ENCODE data around the gene TMPRSS3.

The TMPRSS3 gene

DNA sequence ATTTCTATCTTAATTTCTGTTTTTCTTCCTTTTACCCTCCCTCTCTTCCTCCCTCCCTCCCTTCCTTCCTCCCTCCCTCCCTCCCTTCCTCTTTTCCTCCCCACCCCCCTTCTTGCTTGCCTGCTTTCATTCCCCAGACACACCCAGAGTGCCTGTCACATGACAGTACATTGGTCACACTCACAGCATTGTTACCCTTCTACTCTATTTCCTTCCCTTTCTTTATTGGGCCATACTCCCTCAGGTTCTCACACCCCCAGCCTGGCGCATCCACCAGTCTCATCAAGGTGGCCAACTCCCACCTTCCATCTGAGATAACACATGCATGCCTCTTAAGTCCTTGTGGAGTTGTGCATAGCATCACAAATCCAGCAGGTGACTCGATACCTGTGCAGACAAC, 10.9 kb downstream of the TMPRSS3 start:
- TF ChIP-seq, protein P1, sequence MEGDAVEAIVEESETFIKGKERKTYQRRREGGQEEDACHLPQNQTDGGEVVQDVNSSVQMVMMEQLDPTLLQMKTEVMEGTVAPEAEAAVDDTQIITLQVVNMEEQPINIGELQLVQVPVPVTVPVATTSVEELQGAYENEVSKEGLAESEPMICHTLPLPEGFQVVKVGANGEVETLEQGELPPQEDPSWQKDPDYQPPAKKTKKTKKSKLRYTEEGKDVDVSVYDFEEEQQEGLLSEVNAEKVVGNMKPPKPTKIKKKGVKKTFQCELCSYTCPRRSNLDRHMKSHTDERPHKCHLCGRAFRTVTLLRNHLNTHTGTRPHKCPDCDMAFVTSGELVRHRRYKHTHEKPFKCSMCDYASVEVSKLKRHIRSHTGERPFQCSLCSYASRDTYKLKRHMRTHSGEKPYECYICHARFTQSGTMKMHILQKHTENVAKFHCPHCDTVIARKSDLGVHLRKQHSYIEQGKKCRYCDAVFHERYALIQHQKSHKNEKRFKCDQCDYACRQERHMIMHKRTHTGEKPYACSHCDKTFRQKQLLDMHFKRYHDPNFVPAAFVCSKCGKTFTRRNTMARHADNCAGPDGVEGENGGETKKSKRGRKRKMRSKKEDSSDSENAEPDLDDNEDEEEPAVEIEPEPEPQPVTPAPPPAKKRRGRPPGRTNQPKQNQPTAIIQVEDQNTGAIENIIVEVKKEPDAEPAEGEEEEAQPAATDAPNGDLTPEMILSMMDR (IDR thresholded peaks at IDR 0.05): no peak
- Histone ChIP-seq H3K4me3 (no peak overlapping the region), H3K27ac (no peak overlapping the region)
- no peak for DNase-seq (ENCODE audit: low spot score)

DNA sequence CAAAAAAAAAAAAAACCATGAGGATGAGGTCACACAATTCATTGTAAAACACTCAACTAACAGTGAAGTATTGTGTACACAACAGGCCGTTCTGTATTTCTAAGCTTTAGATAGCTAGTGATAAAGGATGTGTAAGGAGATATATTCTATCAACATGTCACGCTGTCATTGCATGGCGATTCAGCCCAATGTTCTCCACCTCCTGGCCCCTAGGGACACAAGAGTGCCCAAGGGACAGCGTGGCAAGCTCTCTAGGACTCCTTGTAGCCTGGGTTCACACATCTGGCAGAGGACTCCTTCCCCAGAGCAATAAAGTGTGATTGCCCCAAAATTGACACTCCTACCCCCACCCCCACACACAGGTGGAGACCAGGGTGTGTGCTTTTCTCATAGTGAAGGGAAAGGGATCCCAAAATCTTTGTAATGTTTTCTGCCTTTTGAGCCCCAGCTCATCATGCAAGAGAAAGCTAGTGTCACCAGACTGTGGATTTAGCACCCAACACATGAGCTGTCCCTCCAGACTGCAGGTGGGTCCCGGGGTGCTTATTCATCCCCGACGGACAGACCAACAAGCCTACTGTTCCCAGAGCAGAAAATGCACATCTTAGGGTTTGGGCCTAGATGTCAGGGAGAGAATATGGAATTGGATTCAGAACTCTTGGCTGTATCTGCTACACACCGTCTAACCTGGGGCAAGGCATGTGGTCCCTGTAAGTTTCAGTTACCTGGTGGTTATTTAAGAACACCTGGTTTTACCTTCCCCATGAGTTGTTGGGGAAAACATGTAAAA, 11.5 kb downstream of the TMPRSS3 start:
- Histone ChIP-seq H3K4me3 (no peak overlapping the region), H3K27ac (no peak overlapping the region)
- DNase-seq (ENCODE audit: low spot score): no peak
- TF ChIP-seq, protein P1 (IDR thresholded peaks at IDR 0.05): no peak

DNA sequence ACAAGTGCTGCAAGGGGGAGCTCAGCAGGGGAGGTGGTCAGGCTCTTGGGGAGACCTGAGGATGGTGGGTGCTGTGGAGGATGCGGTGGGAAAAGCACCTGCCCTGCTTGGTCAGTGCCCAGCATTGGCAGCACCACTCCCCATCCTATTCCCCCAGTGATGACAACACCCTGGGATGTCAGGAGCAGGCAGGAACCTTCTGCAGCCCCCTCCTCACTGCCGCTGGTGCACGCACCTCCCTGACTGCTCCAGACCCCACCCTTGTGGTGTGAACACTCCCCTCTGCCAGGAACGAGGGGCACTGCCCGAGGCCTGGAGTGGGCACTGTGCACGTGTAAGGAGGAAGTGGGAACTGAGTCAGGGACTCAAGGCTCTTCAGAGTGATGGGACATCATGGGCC, 12.5 kb downstream of the TMPRSS3 start:
- DNase-seq (ENCODE audit: low spot score): no peak
- Histone ChIP-seq H3K4me3 (no peak overlapping the region), H3K27ac (no peak overlapping the region)
- TF ChIP-seq, protein P1 (IDR thresholded peaks at IDR 0.05): no peak

DNA sequence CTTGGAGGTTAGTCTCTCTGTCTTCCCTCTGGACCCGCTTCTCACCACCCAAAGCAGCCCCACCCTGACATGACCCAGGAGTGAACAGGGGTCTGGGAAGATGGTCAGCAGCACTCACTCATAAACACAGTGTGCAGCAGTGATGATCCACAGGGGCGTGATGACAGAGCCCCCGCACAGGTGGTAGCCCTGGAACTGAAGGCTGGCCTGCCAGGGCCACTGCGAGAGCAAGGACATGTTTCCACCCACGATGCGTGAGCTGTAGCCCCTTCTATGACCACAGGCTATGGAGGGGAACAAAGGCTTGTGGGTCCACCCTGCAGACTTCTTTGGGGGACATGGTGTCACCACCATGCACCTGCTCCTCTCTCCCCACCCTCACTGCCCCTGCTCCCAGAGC, 12.9 kb downstream of the TMPRSS3 start:
- DNase-seq (ENCODE audit: low spot score): no peak
- TF ChIP-seq, protein P1 (IDR thresholded peaks at IDR 0.05): no peak
- no peak overlapping the region for H3K4me3 ChIP-seq

DNA sequence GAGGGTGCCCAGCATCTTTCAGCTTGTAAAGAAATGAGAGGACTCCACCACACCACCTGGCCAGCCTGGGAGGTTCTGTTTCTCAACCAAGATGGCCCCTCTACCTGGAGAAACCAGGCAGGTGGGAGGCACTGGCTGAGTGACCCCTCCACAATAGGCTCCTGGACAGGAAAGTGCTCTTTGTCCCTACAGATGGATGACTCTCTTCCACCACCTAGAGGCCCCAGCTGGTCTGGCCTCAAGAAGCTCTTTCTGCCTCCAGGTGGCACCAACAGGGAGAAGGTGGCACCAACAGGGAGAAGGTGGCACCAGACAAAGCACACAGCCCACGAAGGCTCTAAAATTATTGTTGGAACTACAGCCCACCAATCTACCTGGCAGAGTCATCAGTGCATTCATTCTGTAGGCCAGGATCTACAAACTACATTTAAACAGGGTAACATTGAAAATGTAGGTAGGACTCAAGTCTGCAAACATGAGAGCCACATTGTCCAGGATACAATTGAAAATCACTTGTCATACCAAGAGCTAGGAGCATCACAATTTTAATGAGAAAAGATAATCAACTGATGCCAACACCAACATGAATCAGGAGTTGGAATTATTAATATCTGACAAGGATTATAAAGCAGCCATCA, 14.4 kb downstream of the TMPRSS3 start:
- TF ChIP-seq, protein P1 (IDR thresholded peaks at IDR 0.05): no peak

More for the DNA sequence above, 12.9 kb downstream of the TMPRSS3 start:
- no peak overlapping the region for H3K27ac ChIP-seq

DNA sequence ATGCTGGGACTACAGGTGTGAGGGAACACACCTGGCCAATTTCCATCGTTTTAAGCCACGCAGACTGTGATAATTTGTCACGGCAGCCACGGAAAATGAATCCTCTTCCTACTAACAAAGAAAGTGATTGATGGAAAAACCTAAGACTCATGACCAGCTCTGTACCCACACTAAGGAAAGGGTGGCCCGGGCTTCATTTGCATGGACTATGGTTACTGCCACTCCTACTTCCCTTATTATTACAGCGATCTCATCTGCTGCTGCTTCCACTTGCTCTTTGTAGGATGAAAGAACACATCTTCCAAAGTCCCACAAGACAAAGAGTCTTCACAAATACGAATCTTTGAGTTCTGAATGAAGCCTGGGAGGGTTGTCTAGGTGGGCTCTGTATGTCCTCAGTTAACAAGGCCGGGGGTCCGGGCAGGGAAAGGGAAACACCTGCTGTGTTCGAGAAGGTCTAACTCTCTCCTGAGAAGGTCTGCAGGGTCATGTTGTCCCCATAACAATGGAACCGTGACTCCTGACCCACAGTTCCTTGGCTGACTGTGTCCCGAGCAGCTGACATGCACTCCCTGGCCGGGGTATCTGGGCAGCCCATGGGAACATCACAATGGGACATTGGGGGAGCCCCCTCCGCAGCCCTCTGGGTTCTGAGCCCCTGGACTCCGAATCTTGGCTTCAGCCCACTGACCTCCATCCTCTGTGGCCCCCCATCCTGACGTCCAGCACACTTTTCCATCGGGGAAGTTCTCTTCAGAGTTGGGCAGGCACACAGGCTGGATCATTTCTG, 16.2 kb downstream of the TMPRSS3 start:
- no peak for DNase-seq (ENCODE audit: low spot score)
- no peak overlapping the region for H3K4me3 ChIP-seq
- TF ChIP-seq, protein P1 (IDR thresholded peaks at IDR 0.05): no peak
- H3K27ac ChIP-seq: no peak overlapping the region

More for the DNA sequence above, 14.4 kb downstream of the TMPRSS3 start:
- Histone ChIP-seq H3K4me3 (no peak overlapping the region), H3K27ac (no peak overlapping the region)
- no peak for DNase-seq (ENCODE audit: low spot score)
